RWPE2 (cell line): ENCODE data around the gene LHCGR.

Experiments
- ATAC-seq: fragments of 200-7000 bp; cut with Tn5 transposase; 3 replicates; pipeline ENCODE4 v1.9.1; 2021; ENCODE audit warnings: low read depth
- DNase-seq: peaks from one replicate; pipeline ENCODE4 v3.0.0-alpha.2; 2020; ENCODE audit warnings: low spot score
- H3K27ac ChIP-seq: fragments of 450-650 bp; 2 replicates; pipeline ENCODE4 v1.5.1; 2017; ENCODE audit warnings: mild to moderate bottlenecking; ENCODE audit not compliant: poor library complexity, severe bottlenecking
- H3K27me3 ChIP-seq: fragments of 250-450 bp; sonication (Bioruptor Pico); 2 replicates; pipeline ENCODE4 v1.5.1; 2021; ENCODE audit warnings: mild to moderate bottlenecking, moderate library complexity; ENCODE audit not compliant: insufficient read depth, poor library complexity, severe bottlenecking
- H3K36me3 ChIP-seq: fragments of 250-450 bp; sonication (Bioruptor Pico); 2 replicates; pipeline ENCODE4 v1.5.1; 2020; ENCODE audit warnings: low read depth, mild to moderate bottlenecking, moderate library complexity
- H3K4me1 ChIP-seq: fragments of 250-450 bp; sonication (Bioruptor Pico); 2 replicates; pipeline ENCODE4 v1.5.1; 2021; ENCODE audit warnings: mild to moderate bottlenecking, moderate library complexity; ENCODE audit not compliant: insufficient read depth, poor library complexity, severe bottlenecking
- H3K4me3 ChIP-seq: fragments of 250-450 bp; sonication (Bioruptor Pico); 2 replicates; pipeline ENCODE4 v1.5.1; 2021; ENCODE audit warnings: mild to moderate bottlenecking, moderate library complexity; ENCODE audit not compliant: severe bottlenecking
- H3K9me3 ChIP-seq: fragments of 250-450 bp; sonication (Bioruptor Pico); 2 replicates; pipeline ENCODE4 v1.5.1; 2021; ENCODE audit warnings: mild to moderate bottlenecking, moderate library complexity; ENCODE audit not compliant: severe bottlenecking
- TF ChIP-seq, protein P1 (sequence below): fragments of 450-650 bp; IDR thresholded peaks from one replicate; pipeline ENCODE4 v1.5.1; 2017; ENCODE audit warnings: mild to moderate bottlenecking, moderate library complexity; ENCODE audit not compliant: poor library complexity, severe bottlenecking

The LHCGR gene

DNA sequence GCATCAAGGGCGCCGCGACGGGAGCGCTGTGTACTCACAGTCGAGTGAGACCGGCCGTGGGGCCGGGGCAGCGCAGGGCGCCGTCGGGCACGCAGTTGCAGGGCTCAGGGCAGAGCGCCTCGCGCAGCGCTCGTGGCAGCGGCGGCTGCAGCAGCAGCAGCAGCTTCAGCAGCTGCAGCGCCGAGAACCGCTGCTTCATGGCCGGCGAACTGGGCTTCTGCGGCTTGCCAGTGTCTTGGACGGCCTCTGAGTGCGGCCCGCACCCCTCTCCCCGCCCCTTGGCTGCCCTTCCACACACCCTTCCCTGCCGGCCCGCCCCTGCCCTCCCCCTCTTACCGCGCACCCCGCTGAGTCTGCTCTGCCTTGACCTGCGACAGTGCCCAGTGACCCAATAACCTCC lies at the start of gene LHCGR:
LHCGR (minus strand) TSS at position 252 of the 400 bp plus-strand sequence; CDS start at position 199, 53 bp downstream.
- Histone ChIP-seq H3K4me1 (no peaks in the 10 kb centered on the region), H3K4me3 (no peak within 1 kb of the TSS), H3K27me3 (peaks cover 12% of the 10 kb centered on the region), H3K9me3 (no peaks in the 10 kb centered on the region), H3K36me3 (no peaks in the 10 kb centered on the region), H3K27ac (no peak within 1 kb of the TSS)
- TF ChIP-seq, protein P1, sequence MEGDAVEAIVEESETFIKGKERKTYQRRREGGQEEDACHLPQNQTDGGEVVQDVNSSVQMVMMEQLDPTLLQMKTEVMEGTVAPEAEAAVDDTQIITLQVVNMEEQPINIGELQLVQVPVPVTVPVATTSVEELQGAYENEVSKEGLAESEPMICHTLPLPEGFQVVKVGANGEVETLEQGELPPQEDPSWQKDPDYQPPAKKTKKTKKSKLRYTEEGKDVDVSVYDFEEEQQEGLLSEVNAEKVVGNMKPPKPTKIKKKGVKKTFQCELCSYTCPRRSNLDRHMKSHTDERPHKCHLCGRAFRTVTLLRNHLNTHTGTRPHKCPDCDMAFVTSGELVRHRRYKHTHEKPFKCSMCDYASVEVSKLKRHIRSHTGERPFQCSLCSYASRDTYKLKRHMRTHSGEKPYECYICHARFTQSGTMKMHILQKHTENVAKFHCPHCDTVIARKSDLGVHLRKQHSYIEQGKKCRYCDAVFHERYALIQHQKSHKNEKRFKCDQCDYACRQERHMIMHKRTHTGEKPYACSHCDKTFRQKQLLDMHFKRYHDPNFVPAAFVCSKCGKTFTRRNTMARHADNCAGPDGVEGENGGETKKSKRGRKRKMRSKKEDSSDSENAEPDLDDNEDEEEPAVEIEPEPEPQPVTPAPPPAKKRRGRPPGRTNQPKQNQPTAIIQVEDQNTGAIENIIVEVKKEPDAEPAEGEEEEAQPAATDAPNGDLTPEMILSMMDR = no peak
- ATAC-seq (peak; percentile 65; the same call in 2 of the 3 replicates), DNase-seq (no peak)

DNA sequence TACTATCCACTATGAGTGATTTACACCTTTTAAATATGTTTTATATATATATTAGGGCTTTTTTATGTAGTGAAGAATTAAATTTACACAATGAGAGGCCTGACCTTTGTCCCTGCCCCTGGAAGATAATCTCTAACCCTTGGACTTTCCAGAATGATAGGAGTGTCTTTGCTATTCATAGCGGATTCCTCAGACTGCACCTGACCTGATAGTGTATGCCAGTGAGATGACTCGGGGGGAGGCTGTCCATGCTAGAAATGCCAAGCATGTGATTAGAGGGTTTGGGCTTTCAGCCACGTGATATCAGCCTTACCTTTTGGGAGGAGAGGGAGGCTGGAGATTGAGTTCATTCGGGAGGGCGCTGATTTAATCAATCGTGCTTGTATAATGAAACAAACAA lies 44.1 kb upstream of the LHCGR start:
- Histone ChIP-seq H3K27me3 (no peaks in the 10 kb centered on the region), H3K4me1 (no peaks in the 10 kb centered on the region), H3K36me3 (no peaks in the 10 kb centered on the region), H3K9me3 (no peaks in the 10 kb centered on the region), H3K27ac (no peak overlapping the region), H3K4me3 (no peak overlapping the region)
- ATAC-seq (no peak), DNase-seq (no peak)
- TF ChIP-seq, protein P1 = no peak

DNA sequence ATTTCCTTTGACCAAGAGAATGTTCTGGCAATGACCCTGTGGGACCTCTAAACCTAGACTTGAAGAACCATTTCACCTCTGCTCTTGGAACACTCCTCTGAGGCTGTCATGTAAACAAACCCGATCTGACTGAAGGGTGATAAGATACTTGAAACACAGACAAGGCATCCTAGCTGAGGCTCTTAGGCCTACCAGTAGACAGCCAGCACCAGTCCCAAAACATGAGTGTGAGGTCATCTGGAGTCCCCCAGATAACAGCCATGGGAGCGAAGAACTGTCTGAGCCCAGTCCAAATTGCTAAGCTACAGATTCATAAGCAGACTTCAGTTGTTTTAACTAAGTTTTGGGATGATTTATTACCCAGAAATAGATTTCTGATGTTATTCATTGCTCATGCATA lies 39.5 kb upstream of the LHCGR start:
- H3K4me1 ChIP-seq = no peaks in the 10 kb centered on the region
- no peaks in the 10 kb centered on the region for H3K9me3 ChIP-seq
- no peak overlapping the region for H3K4me3 ChIP-seq
- DNase-seq (no peak), ATAC-seq (no peak)
- H3K27me3 ChIP-seq = no peaks in the 10 kb centered on the region
- H3K36me3 ChIP-seq = no peaks in the 10 kb centered on the region
- no peak overlapping the region for H3K27ac ChIP-seq
- TF ChIP-seq, protein P1 = no peak

DNA sequence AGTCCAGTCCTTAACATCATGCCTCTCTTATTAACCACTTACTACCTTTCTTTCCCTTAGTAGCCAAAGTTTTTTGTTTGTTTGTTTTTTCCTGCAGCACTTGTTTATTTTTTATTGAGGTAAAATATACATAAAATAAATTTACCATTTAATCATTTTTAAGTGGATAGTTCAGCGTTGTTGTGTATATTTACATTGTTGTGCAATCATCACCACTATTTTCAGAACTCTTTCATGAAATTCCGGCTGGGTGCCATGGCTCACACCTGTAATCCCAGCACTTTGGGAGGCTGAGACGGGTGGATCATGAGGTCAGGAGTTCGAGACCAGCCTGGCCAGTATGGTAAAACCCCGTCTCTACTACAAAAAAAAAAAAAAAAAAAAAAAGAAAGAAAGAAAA lies 38.1 kb upstream of the LHCGR start:
- DNase-seq = no peak
- TF ChIP-seq, protein P1 = no peak
- H3K27me3 ChIP-seq = no peaks in the 10 kb centered on the region
- ATAC-seq = no peak
- no peak overlapping the region for H3K4me3 ChIP-seq
- no peaks in the 10 kb centered on the region for H3K4me1 ChIP-seq
- no peaks in the 10 kb centered on the region for H3K9me3 ChIP-seq
- H3K27ac ChIP-seq = no peak overlapping the region
- no peaks in the 10 kb centered on the region for H3K36me3 ChIP-seq

DNA sequence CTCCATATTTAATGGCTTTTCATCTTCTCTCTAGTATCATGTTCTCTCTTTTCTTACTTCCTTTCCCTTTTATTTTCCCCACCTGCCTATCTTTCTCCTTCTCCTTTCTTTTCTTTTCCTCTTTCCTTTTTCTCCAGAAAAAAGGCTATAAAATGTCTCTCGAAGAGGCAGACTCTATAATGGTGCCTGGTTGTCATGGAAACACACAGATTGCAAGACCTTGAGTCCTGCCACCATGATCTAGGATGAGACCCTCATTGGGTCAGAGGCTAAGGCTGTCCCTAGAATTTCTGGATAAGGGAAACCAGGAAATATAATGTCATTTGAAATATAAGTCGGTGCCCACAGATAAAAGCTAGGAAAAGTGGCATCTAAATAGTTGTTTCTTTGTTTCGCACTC lies 36.5 kb upstream of the LHCGR start:
- Histone ChIP-seq H3K27me3 (no peaks in the 10 kb centered on the region), H3K9me3 (no peaks in the 10 kb centered on the region), H3K4me1 (no peaks in the 10 kb centered on the region), H3K4me3 (no peak overlapping the region), H3K27ac (no peak overlapping the region), H3K36me3 (no peaks in the 10 kb centered on the region)
- ATAC-seq = no peak
- DNase-seq = no peak
- TF ChIP-seq, protein P1 = no peak
